AG09309 (cell line): Measurements from ENCODE around the gene TEAD2.

Source experiments
- DNase-seq: peaks from one replicate; pipeline ENCODE4 v3.0.0-alpha.2; 2010; ENCODE audit warnings: low read depth
- H3K4me3 ChIP-seq: 2 replicates; pipeline ENCODE4 v1.5.1; 2011; ENCODE audit warnings: mild to moderate bottlenecking, low read depth, low read length, moderate library complexity; ENCODE audit not compliant: control insufficient read depth
- CTCF ChIP-seq: IDR thresholded peaks from 2 replicates; pipeline ENCODE4 v1.5.1; 2011; ENCODE audit warnings: mild to moderate bottlenecking, low read depth, low read length, inconsistent platforms; ENCODE audit not compliant: insufficient read depth, control insufficient read depth; ENCODE audit errors: missing control alignments

The TEAD2 gene

DNA sequence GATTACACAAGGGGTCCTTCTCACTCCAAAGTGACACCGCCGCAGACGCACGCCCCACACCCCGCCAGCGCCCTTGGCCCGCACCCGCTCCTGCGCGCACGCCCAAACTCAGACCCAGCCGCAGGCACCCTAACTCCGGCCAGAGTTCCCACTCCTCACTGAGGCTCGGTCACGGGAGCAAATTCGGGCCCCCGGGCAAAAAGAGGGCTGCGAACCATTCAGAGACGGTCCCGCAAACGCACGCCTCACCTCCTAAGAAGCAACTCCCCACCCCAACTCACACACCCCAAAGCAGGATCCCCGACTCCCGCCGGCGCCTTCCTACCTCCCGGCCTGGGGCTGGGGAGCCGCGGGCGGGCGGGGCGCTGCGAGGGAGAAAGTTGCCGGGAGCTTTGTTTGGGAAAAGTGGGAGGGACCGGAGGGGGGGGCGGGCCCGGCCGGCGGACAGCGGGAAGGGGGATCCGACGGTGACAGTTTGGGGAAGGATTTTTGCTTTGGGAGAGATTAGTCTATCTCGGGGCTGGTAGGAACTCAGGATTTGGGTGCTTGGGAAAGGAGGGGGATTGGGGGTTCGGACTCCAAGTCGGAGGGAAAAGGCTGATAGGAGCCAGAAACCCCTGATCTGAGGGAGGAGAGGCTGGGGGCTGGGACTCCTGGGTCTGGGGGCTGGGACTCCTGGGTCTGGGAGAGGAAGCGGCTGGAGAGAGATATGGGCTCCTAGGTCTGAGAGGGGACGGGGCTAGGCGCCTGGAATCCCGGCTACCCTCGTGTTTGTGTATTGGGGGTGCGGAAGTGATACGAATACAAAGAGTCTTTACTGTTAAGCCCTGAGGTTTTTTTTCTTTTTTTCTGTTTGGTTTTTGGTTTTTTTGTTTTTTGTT lies at the start of gene TEAD2:
Gene TEAD2, minus strand, starts transcription at position 369 of the 881 bp plus-strand sequence. CDS start 2,341 bp downstream, outside the sequence.
- peak within 1 kb of the TSS; percentile 71 for H3K4me3 ChIP-seq
- TF ChIP-seq CTCF = no peak
- DNase-seq = no peak

GRCh38 chr19:49411681-49412326 lies 49.6 kb upstream of the TEAD2 start:
- DNase-seq = no peak
- H3K4me3 ChIP-seq = no peak overlapping the region

GRCh38 chr19:49409441-49410029 lies 47.3 kb upstream of the TEAD2 start:
- no peak for TF ChIP-seq CTCF
- DNase-seq = no peak
- no peak overlapping the region for H3K4me3 ChIP-seq

More at GRCh38 chr19:49411681-49412326, 49.6 kb upstream of the TEAD2 start:
- no peak for TF ChIP-seq CTCF

DNA sequence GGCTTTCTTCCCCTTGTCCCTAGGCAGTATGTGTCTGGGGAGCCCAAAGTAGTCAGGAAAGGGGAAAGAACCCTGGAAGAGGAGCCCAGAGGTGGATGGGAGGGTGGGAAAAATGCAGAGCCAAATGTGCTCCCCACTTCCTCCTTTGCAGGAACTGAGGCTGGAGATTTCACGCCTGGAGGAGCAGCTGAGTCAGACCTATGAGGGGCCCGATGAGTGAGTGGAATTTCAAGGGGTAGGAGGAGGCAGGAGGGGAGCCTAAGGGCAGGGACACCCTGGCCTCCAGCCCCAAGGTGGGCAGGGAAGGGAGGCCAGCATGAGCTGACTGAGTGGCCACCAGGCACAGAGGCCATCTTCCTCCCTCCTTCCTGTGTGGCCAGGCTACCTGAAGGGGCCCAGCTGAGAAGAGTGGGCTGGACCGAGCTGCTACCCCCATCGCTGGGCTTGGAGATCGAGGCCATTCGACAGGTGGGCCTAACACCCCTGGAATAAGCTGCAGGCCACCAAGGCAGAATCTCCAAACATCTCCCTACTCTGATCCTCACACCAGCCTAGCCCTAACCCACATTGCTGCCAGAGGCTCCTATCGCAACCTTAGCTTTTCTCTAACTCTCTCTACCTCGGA lies 46.7 kb upstream of the TEAD2 start:
- no peak for DNase-seq
- TF ChIP-seq CTCF = no peak
- H3K4me3 ChIP-seq = no peak overlapping the region

DNA sequence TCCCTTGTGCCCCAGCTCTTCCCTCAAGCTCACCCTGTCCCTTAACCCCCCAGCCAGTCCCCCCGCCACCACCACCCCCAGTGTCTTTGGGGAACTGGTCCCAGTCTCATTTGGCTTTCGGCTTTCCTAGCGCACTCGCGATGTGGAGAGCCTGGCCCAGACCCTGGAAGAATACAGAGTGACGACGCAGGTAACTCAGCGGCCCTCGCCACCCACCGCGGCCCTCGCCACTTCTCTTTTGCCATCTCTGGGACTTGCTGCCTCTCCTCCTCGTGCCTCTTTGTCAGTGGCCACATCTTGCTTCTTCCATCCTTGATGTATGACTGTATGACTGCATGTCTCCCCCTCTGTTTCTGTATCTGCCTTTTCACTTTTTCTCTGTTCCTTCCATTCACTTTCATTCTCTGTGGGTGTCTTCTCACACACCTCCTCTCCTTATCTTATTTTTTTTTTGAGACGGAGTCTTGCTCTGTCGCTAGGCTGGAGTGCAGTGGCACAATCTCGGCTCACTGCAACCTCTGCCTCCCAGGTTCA lies 45.3 kb upstream of the TEAD2 start:
- DNase-seq = no peak
- TF ChIP-seq CTCF = no peak
- H3K4me3 ChIP-seq = no peak overlapping the region

DNA sequence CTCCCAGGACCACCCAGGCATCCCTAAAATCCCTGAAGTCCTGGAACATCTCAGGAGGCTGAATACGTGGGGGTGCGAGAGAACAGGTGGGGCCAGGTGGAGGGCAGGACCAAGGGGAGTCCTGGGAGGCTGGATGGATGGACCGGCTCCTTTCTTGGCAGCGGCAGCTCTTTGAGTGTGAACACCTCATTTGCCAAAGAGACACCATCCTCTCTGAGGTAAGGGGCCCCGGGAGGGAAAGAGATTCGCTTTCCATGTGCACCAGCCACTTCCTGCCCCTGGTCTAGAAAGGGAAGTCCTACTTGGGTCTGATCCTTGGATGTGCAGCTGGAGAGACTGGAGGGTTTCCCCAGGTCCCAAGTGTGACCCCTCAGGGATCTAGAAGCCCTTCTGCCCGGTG lies 44.9 kb upstream of the TEAD2 start:
- no peak for TF ChIP-seq CTCF
- DNase-seq = no peak

More for the DNA sequence above, 44.9 kb upstream of the TEAD2 start:
- H3K4me3 ChIP-seq = no peak overlapping the region
